Thoracic aorta (tissue), 2 donors: ENCODE data around the gene PPFIBP1. TPM values are rescaled to one million over a fixed set of nuclear protein-coding genes. Genes with fewer than 3 reads are reported as not detected.

ENCODE experiments used
- ATAC-seq: fragments of 150-250 bp; one replicate; pipeline ENCODE4 v1.8.0; 2017; ENCODE audit warnings: low read depth; ENCODE audit not compliant: insufficient number of reproducible peaks, low FRiP score
- DNase-seq: peaks from one replicate; pipeline ENCODE4 v3.0.0-alpha.2; 2020; ENCODE audit warnings: low spot score
- H3K27ac ChIP-seq, 2 donors: fragments of 200-600 bp; sonication (generic); 1 replicate in 1 of 2; 2 replicates in 1 of 2; pipeline ENCODE4 v1.5.1; 2016; ENCODE audit warnings: mild to moderate bottlenecking in 2 of 2, moderate library complexity in 2 of 2
- H3K27me3 ChIP-seq: fragments of 200-600 bp; sonication (generic); replicated peaks from 2 replicates; pipeline ENCODE4 v1.6.0; 2016; ENCODE audit warnings: mild to moderate bottlenecking; ENCODE audit not compliant: insufficient read depth
- H3K36me3 ChIP-seq: fragments of 200-600 bp; sonication (generic); one replicate; pipeline ENCODE4 v1.5.1; 2016
- H3K4me1 ChIP-seq, 2 donors: fragments of 200-600 bp; sonication (generic); 1 replicate in 1 of 2; 2 replicates in 1 of 2; pipeline versions ENCODE4 v1.5.1 to v1.6.0; 2016; ENCODE audit warnings: low read depth in 2 of 2, mild to moderate bottlenecking in 1 of 2; ENCODE audit not compliant: control insufficient read depth in 1 of 2
- H3K4me3 ChIP-seq: fragments of 200-600 bp; sonication (generic); 2 replicates; pipeline ENCODE4 v1.5.1; 2016; ENCODE audit warnings: mild to moderate bottlenecking
- H3K9me3 ChIP-seq: fragments of 200-600 bp; sonication (generic); 2 replicates; pipeline ENCODE4 v1.5.1; 2016
- CTCF ChIP-seq: fragments of 200-600 bp; sonication (generic); IDR thresholded peaks from one replicate; pipeline ENCODE4 v1.5.1; 2019; ENCODE audit warnings: antibody characterized with exemption
- total RNA-seq, 2 donors: library from RNA; depleted of rRNA; stranded (reverse); fragments of >200 nt; gene quantifications; one replicate each; pipeline versions ENCODE4 v1.1.0 to v1.2.3, GENCODE V29; 2016

The PPFIBP1 gene
- total RNA-seq, 2 donors from 2014 or later, result 103 to 232 TPM

DNA sequence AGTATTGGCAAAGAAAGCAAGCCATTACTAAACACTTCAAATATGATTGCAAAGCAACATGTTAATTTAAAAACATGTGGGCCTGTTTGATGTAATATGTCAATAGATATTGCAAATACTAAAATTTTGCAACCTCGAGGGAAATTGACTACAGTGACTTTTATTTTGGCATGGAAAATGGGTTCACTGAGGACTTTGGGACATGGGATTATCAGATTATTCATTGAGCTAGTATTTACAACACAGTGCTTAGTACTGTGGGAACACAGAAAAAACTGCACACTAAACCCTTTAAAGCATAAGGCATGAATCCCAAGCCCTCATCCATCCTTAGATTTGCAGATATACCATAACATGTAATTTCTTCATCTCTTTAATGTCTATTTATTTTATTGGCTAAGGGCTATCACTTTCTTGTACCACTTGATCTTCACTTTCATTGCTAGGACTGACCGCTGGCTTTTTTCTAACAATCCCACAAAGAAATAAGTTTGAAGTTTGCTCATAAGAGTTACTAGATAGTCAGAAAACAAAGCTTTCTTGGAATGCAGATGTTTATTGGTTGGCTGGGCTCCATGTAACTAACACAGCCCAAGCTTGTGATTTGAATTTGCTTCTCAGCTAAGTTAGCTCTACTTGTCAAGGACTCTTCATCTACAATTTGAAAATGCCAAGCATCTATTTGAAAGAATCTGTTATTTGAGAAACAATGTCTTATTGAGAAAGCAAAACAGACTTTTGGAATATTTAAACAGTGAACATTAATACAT is 48.7 kb downstream of the PPFIBP1 start:
- ATAC-seq, result no peak
- Histone ChIP-seq H3K27me3 (no peaks in the 10 kb centered on the region), H3K27ac (no peak overlapping the region), H3K9me3 (no peaks in the 10 kb centered on the region), H3K36me3 (no peaks in the 10 kb centered on the region), H3K4me3 (no peak overlapping the region), H3K4me1 (peaks cover 19 to 70% of the 10 kb centered on the region in 2 donors)
- no peak for TF ChIP-seq CTCF
- DNase-seq, result no peak

- Histone ChIP-seq H3K27ac (no peak overlapping the region), H3K36me3 (peaks cover 5% of the 10 kb centered on the region), H3K4me1 (peaks cover 19 to 63% of the 10 kb centered on the region in 2 donors), H3K4me3 (no peak overlapping the region), H3K9me3 (no peaks in the 10 kb centered on the region), H3K27me3 (no peaks in the 10 kb centered on the region)
- no peak for TF ChIP-seq CTCF
- ATAC-seq (no peak), DNase-seq (no peak)
Observed at GRCh38 chr12:27573972-27574371, 50.0 kb downstream of the PPFIBP1 start.

DNA sequence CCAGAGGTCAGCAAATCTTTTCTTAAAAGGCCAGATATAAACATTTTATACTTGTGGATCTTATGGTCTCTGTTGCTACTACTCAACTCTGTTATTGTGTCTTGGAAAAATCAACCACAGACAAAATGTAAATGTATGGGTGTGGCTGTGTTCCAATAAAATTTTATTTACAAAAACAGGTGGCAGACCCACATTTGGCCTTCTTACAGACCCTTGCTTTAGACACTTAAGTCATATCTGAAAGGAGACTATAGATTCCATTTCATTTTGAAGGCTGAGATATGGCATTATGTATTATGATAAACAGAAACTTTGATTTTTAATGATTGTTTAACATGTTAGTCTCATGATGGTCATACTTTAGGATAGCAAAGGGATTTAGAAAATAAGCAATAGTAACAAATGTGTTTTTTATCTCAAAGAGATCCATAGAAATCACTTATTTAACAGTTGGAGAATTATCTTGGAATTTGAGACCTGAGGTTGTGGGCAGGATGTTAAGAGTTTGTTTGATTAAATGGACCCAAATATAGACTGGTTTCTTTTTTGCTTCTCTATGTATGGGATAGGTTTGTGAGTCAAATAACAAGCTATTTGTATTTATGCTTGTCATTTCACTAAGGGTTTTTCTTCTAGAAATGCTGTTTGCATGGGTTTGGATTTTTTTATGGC is 51.2 kb downstream of the PPFIBP1 start:
- ATAC-seq, result no peak
- peaks cover 19 to 62% of the 10 kb centered on the region in 2 donors for H3K4me1 ChIP-seq

GRCh38 chr12:27575762-27576118 is 51.7 kb downstream of the PPFIBP1 start:
- peaks cover 5% of the 10 kb centered on the region for H3K36me3 ChIP-seq
- peak overlapping the region in 1 of 2 donors; percentile 10 for H3K27ac ChIP-seq
- no peak for ATAC-seq
- H3K4me3 ChIP-seq, result no peak overlapping the region
- no peak for DNase-seq
- peaks cover 19 to 63% of the 10 kb centered on the region in 2 donors for H3K4me1 ChIP-seq
- H3K27me3 ChIP-seq, result no peaks in the 10 kb centered on the region
- TF ChIP-seq CTCF, result no peak
- H3K9me3 ChIP-seq, result no peaks in the 10 kb centered on the region

More for the DNA sequence above, 51.2 kb downstream of the PPFIBP1 start:
- H3K9me3 ChIP-seq, result no peaks in the 10 kb centered on the region
- peaks cover 5% of the 10 kb centered on the region for H3K36me3 ChIP-seq
- TF ChIP-seq CTCF, result no peak
- peak overlapping the region in 1 of 2 donors; percentile 10 for H3K27ac ChIP-seq
- no peak overlapping the region for H3K4me3 ChIP-seq
- H3K27me3 ChIP-seq, result no peaks in the 10 kb centered on the region
- no peak for DNase-seq

DNA sequence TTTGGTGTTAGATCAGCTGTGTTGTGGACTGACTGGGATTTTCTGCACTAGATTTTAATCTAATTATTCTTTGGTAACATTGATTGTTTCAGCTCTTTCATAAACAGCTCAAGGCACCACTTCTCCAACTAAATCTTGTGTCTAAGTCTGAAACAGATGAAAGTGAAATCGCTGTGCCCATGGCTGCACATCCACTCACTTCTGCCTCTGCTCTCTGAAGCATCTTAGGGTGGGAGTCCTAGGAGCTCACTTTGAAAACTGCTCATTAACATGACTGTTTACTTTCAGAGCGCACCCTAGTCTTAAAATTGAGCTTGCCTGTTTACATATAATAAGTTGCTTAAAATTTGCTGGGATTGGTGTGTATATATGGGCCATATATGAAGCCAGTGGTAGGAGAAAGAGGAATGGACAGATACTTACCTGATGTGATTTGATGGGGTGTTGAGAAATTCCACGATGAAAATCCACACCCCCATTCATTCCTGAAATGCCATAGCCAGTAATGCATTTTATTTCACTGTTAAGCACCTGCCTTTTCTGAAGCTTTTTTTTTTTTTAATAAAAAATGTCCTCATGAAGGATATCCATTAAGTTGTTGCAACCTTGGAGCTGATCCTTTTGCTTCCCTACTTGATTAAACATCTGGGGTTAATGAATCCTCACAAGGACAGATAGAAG is 52.8 kb downstream of the PPFIBP1 start:
- no peak overlapping the region for H3K4me3 ChIP-seq
- peaks cover 17 to 69% of the 10 kb centered on the region in 2 donors for H3K4me1 ChIP-seq
- no peak overlapping the region for H3K27ac ChIP-seq
- peaks cover 5% of the 10 kb centered on the region for H3K36me3 ChIP-seq
- H3K27me3 ChIP-seq, result no peaks in the 10 kb centered on the region
- ATAC-seq (no peak), DNase-seq (no peak)
- no peak for TF ChIP-seq CTCF
- no peaks in the 10 kb centered on the region for H3K9me3 ChIP-seq
